ENCODE results near the gene ADPRS.

DNA sequence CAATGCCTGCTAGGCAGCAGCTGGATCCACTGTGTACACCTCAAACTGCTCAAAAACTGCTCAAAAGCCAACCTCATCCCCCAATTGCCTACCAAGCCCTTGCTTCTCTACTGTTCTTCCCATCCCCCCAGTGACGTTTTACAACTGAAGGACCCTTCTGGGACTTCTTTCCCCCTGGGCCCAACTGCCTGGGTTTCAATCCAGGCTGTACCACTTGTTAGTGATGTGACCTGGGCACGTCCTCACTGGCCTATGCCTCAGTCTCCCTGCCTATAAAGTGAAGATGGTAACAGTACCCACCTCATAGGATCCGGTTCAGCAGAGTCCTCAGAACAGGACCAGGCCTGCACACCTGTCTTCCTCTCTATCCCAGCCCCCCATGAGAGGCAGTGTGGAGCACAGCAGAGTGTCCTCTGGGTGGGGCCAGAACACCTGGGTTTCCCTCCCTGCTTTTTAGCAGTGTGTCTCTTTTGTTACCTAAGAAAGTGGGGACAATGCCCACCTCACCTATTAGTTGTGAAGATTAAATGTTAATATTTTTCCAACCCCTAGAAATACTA is 6.7 kb upstream of the ADPRS start:
- TF ChIP-seq CTCF (IDR thresholded peaks at IDR 0.05; ENCODE audit: low read length) (peak; percentile 10; the same call in 1 of the 2 replicates), EZH2 (IDR thresholded peaks at IDR 0.05; ENCODE audit: borderline replicate concordance, low read length) (no peak)

All from OCI-LY1 (cell line).